Endothelial cell of umbilical vein (primary cell): Measurements from ENCODE around the gene TOR4A. TPM values are rescaled to one million over a fixed set of nuclear protein-coding genes. Genes with fewer than 3 reads are reported as not detected.

Experiments
- BruUV-seq: library from RNA; stranded (reverse); fragments of 400-500 nt; replicated peaks from 2 replicates; lab custom pipeline; 2021; lab: Mats Ljungman, UMichigan
- CTCF ChIA-PET: fragments of 300-600, 350-600 bp; sonication (Branson Sonifier 250); formaldehyde crosslinking; loops from one replicate; lab custom pipeline; 2021; ENCODE audit warnings: antibody characterized with exemption, inconsistent platforms; lab: Charles Lee
- POLR2A ChIA-PET: fragments of 300-600, 350-600 bp; sonication (Branson Sonifier 250); formaldehyde crosslinking; loops from one replicate; lab custom pipeline; 2021; ENCODE audit warnings: antibody characterized with exemption, inconsistent platforms; lab: Charles Lee
- DNase-seq: peaks from one replicate; pipeline ENCODE4 v3.0.0-alpha.2; 2011; ENCODE audit warnings: low read depth, low spot score
- FAIRE-seq: peaks from 2 replicates; lab custom pipeline; 2011; peaks lifted over from hg19 to GRCh38; lab: Jason Lieb, UNC
- H2AFZ ChIP-seq: 2 replicates; pipeline ENCODE4 v1.6.0; 2012; ENCODE audit warnings: low read depth, low read length, control low read depth, inconsistent platforms
- H3K27ac ChIP-seq: 2 replicates; pipeline ENCODE4 v1.5.1; 2011; ENCODE audit warnings: low read depth, mild to moderate bottlenecking, control low read depth, low read length, moderate library complexity; ENCODE audit not compliant: insufficient read depth
- H3K27me3 ChIP-seq, 2 experiments: 2 replicates each; pipeline versions ENCODE4 v1.6.0 to v1.6.1; 2011; ENCODE audit warnings: low read length in 2 of 2, mixed read lengths in 1 of 2; ENCODE audit not compliant: control insufficient read depth in 2 of 2, insufficient read depth in 2 of 2
- H3K36me3 ChIP-seq, 2 experiments: 2 replicates in 1 of 2; 3 replicates in 1 of 2; pipeline ENCODE4 v1.5.1; 2011; ENCODE audit warnings: low read length in 2 of 2, mild to moderate bottlenecking in 1 of 2, moderate library complexity in 1 of 2; ENCODE audit not compliant: control insufficient read depth in 2 of 2, insufficient read depth in 2 of 2; ENCODE audit errors: extremely low read depth in 1 of 2
- H3K4me1 ChIP-seq: 3 replicates; pipeline ENCODE4 v1.5.1; 2011; ENCODE audit warnings: mild to moderate bottlenecking, low read length; ENCODE audit not compliant: control insufficient read depth, insufficient read depth; ENCODE audit errors: extremely low read depth
- H3K4me2 ChIP-seq: 2 replicates; pipeline ENCODE4 v1.6.1; 2011; ENCODE audit warnings: low read length, control low read depth, mixed read lengths; ENCODE audit not compliant: insufficient read depth
- H3K4me3 ChIP-seq, 3 experiments: fragments of 200-600 bp in 1 of 3; sonication (generic), shearing (Covaris generic) in 1 of 3; replicated peaks in 1 of 3; 2 replicates each; pipeline ENCODE4 v1.5.1; 2011 to 2016; ENCODE audit warnings: control low read depth in 3 of 3, low read length in 3 of 3, mild to moderate bottlenecking in 2 of 3, inconsistent platforms in 1 of 3, low read depth in 1 of 3, moderate library complexity in 1 of 3; ENCODE audit not compliant: insufficient read depth in 1 of 3
- H3K79me2 ChIP-seq: 2 replicates; pipeline ENCODE4 v1.6.0; 2012; ENCODE audit warnings: low read length, inconsistent platforms; ENCODE audit not compliant: control insufficient read depth, insufficient read depth
- H3K9ac ChIP-seq: replicated peaks from 2 replicates; pipeline ENCODE3; 2011; ENCODE audit warnings: low read length, control low read depth; ENCODE audit not compliant: insufficient read depth; ENCODE audit errors: extremely low read depth
- H3K9me1 ChIP-seq: replicated peaks from 3 replicates; pipeline ENCODE4 v1.6.0; 2011; ENCODE audit warnings: mild to moderate bottlenecking, low read length; ENCODE audit not compliant: control insufficient read depth, insufficient read depth; ENCODE audit errors: extremely low read depth
- H3K9me3 ChIP-seq: replicated peaks from 2 replicates; pipeline ENCODE4 v1.5.1; 2012; ENCODE audit warnings: low read length, inconsistent platforms; ENCODE audit not compliant: control insufficient read depth, insufficient read depth
- H4K20me1 ChIP-seq: replicated peaks from 2 replicates; pipeline ENCODE3; 2011; ENCODE audit warnings: mild to moderate bottlenecking, low read length; ENCODE audit not compliant: control insufficient read depth, insufficient read depth; ENCODE audit errors: extremely low read depth
- EZH2 ChIP-seq: IDR thresholded peaks from 2 replicates; pipeline ENCODE4 v1.6.1; 2012; ENCODE audit warnings: borderline replicate concordance, low read depth, mild to moderate bottlenecking, moderate library complexity, low read length, inconsistent platforms; ENCODE audit not compliant: severe bottlenecking
- FOS ChIP-seq: IDR thresholded peaks from 2 replicates; pipeline ENCODE4 v1.6.1; 2011; ENCODE audit warnings: mild to moderate bottlenecking, low read length, moderate library complexity, borderline replicate concordance; ENCODE audit not compliant: insufficient read depth
- GATA2 ChIP-seq: IDR thresholded peaks from 2 replicates; pipeline ENCODE4 v1.7.0; 2011; ENCODE audit warnings: low read depth, mild to moderate bottlenecking, moderate library complexity, mixed read lengths, low read length; ENCODE audit not compliant: insufficient read length, insufficient read depth
- JUN ChIP-seq: IDR thresholded peaks from 2 replicates; pipeline ENCODE4 v1.6.1; 2011; ENCODE audit warnings: borderline replicate concordance, low read depth; ENCODE audit not compliant: insufficient read length, insufficient read depth
- MAX ChIP-seq: IDR thresholded peaks from 2 replicates; pipeline ENCODE4 v1.6.1; 2011; ENCODE audit not compliant: insufficient read depth, insufficient read length
- MYC ChIP-seq: IDR thresholded peaks from one replicate; pipeline ENCODE4 v1.6.1; 2011; ENCODE audit warnings: mild to moderate bottlenecking, low read depth, low read length
- POLR2A ChIP-seq: IDR thresholded peaks from 2 replicates; pipeline ENCODE4 v1.6.1; 2012; ENCODE audit warnings: low read depth, mild to moderate bottlenecking, control low read depth, low read length
- POLR2AphosphoS5 ChIP-seq: IDR thresholded peaks from 2 replicates; pipeline ENCODE4 v1.6.1; 2012; ENCODE audit warnings: low read depth, mild to moderate bottlenecking, control low read depth, low read length, moderate library complexity; ENCODE audit not compliant: insufficient read depth
- dilution Hi-C: fragments of 300-500 bp; cut with MboI; formaldehyde crosslinking; loops from one replicate; pipeline ENCODE4 v1.15.0; 2019; ENCODE audit warnings: low sequenced_read_pairs; ENCODE audit not compliant: extremely low pct_ligation_motif_present
- intact Hi-C: fragments of 100-400 bp; cut with micrococcal nuclease; formaldehyde crosslinking; loops from one replicate; pipeline ENCODE4 v1.10.0; 2022
- polyA plus RNA-seq, 4 experiments: library from polyadenylated mRNA; depleted of rRNA in 3 of 4; stranded (reverse) in 3 of 4; unstranded in 1 of 4; fragments of >200 nt; gene quantifications; 2 replicates each; pipeline versions ENCODE4 v1.2.1 to v1.2.3, GENCODE V29; 2011 to 2012; ENCODE audit warnings: missing spikeins in 1 of 4
- total RNA-seq: library from RNA; stranded (reverse); gene quantifications from 2 replicates; pipeline ENCODE4 v1.2.3, GENCODE V29; 2021
- TF ChIP-seq, protein P1 (sequence below), 2 donors: IDR thresholded peaks; 1 replicate in 1 of 2; 2 replicates in 1 of 2; pipeline ENCODE4 v1.5.1; 2011; ENCODE audit warnings: low read length in 2 of 2, mild to moderate bottlenecking in 2 of 2, moderate library complexity in 2 of 2, control low read depth in 1 of 2, inconsistent platforms in 1 of 2, low read depth in 1 of 2; ENCODE audit not compliant: insufficient read depth in 1 of 2; ENCODE audit errors: extremely low read depth in 1 of 2

Gene TOR4A
- total and polyA plus RNA-seq, 2 donors (not counting 3 experiments of a cell fraction or from before 2014, with no cell fraction given) = 32.4 to 48.0 TPM

- Histone ChIP-seq H3K79me2 (no peaks in the 10 kb centered on the region), H3K27ac (no peak overlapping the region), H3K4me2 (no peak overlapping the region), H3K27me3 (no peaks in the 10 kb centered on the region), H3K36me3 (no peaks in the 10 kb centered on the region), H3K4me3 (no peak overlapping the region), H2AFZ (no peak overlapping the region), H3K9me3 (no peaks in the 10 kb centered on the region), H3K9me1 (no peaks in the 10 kb centered on the region), H3K9ac (no peak overlapping the region), H4K20me1 (no peaks in the 10 kb centered on the region), H3K4me1 (no peaks in the 10 kb centered on the region)
- TF ChIP-seq, protein P1, sequence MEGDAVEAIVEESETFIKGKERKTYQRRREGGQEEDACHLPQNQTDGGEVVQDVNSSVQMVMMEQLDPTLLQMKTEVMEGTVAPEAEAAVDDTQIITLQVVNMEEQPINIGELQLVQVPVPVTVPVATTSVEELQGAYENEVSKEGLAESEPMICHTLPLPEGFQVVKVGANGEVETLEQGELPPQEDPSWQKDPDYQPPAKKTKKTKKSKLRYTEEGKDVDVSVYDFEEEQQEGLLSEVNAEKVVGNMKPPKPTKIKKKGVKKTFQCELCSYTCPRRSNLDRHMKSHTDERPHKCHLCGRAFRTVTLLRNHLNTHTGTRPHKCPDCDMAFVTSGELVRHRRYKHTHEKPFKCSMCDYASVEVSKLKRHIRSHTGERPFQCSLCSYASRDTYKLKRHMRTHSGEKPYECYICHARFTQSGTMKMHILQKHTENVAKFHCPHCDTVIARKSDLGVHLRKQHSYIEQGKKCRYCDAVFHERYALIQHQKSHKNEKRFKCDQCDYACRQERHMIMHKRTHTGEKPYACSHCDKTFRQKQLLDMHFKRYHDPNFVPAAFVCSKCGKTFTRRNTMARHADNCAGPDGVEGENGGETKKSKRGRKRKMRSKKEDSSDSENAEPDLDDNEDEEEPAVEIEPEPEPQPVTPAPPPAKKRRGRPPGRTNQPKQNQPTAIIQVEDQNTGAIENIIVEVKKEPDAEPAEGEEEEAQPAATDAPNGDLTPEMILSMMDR (IDR thresholded peaks at IDR 0.05; ENCODE audit: extremely low read depth in 1 of 2, insufficient read depth in 1 of 2, low read depth in 1 of 2, low read length in 2 of 2) = no peak
- TF ChIP-seq EZH2 (no peak), POLR2AphosphoS5 (no peak), MYC (no peak), POLR2A (no peak), GATA2 (no peak), MAX (no peak), FOS (no peak), JUN (no peak)
- dilution Hi-C loops (no loop called here), intact Hi-C loops (no loop called here)
- no TSS peak for BruUV-seq
- CTCF ChIA-PET = no interaction called here
- POLR2A ChIA-PET = no interaction called here
- DNase-seq (no peak), FAIRE-seq (no peak)
Measured at GRCh38 chr9:137233143-137233980, 44.2 kb upstream of the TOR4A start.
